ENCODE results near the gene CAMK2B.
A peak's percentile ranks its signal among the peaks of the same experiment; 100 is the strongest.

The CAMK2B gene

GRCh38 chr7:44307905-44308595 is 17.3 kb downstream of the CAMK2B start:
- DNase-seq: no peak

- peak; percentile 30 for DNase-seq
Measured at GRCh38 chr7:44307301-44307900, 18.0 kb downstream of the CAMK2B start.

GRCh38 chr7:44306606-44307005 is 18.8 kb downstream of the CAMK2B start:
- DNase-seq: no peak

- DNase-seq: no peak
Measured at GRCh38 chr7:44305564-44306507, 19.6 kb downstream of the CAMK2B start.

- DNase-seq: no peak
Measured at GRCh38 chr7:44294325-44295069, 30.9 kb downstream of the CAMK2B start.

GRCh38 chr7:44293561-44294324 is 31.7 kb downstream of the CAMK2B start:
- DNase-seq: peak; percentile 1

- DNase-seq: peak; percentile 0
Measured at GRCh38 chr7:44292876-44293560, 32.4 kb downstream of the CAMK2B start.

GRCh38 chr7:44292420-44292817 is 33.0 kb downstream of the CAMK2B start:
- no peak for DNase-seq

GRCh38 chr7:44291733-44292419 is 33.5 kb downstream of the CAMK2B start:
- DNase-seq: no peak

- no peak for DNase-seq
Measured at GRCh38 chr7:44291066-44291732, 34.2 kb downstream of the CAMK2B start.

GRCh38 chr7:44290252-44290620 is 35.2 kb downstream of the CAMK2B start:
- DNase-seq: no peak

- DNase-seq: peak; percentile 0
Measured at GRCh38 chr7:44289341-44290251, 35.8 kb downstream of the CAMK2B start.

GRCh38 chr7:44288811-44289340 is 36.5 kb downstream of the CAMK2B start:
- peak; percentile 1 for DNase-seq

- no peak for DNase-seq
Measured at GRCh38 chr7:44288381-44288685, 37.1 kb downstream of the CAMK2B start.

- peak; percentile 0 for DNase-seq
Measured at GRCh38 chr7:44287488-44288380, 37.7 kb downstream of the CAMK2B start.

GRCh38 chr7:44286618-44287487 is 38.5 kb downstream of the CAMK2B start:
- DNase-seq: peak; percentile 0

GRCh38 chr7:44286182-44286617 is 39.2 kb downstream of the CAMK2B start:
- peak; percentile 1 for DNase-seq

Measured in stimulated activated CD4-positive, alpha-beta T cell treated with anti-CD3 and anti-CD28 coated beads, Interleukin-15, amount 100 ng/mL, for 24 hours (primary cell).